GM13977 (cell line): ENCODE measurements around the gene CCDC63.
"Not testable (repeated sequence)": the region's sequence is repeated elsewhere in the genome, so short reads cannot be mapped to it uniquely, and the experiment has no call there.

Experiments used
- DNase-seq: peaks from one replicate; pipeline ENCODE4 v3.0.0; 2012; ENCODE audit warnings: low spot score
- CTCF ChIP-seq: IDR thresholded peaks from 2 replicates; pipeline ENCODE4 v1.5.1; 2012; ENCODE audit warnings: mild to moderate bottlenecking, control low read depth; ENCODE audit not compliant: insufficient read depth; ENCODE audit errors: extremely low read depth, missing control alignments
- in situ Hi-C: fragments of 300-500 bp; cut with MboI; formaldehyde crosslinking; loops from one replicate; pipeline ENCODE4 v1.12.0; 2022; ENCODE audit warnings: low sequenced_read_pairs, low pct_unique_long_range_greater_than_20kb, mixed read lengths, inconsistent platforms; ENCODE audit not compliant: unreplicated experiment

CCDC63 gene

GRCh38 chr12:110943373-110943772 lies 96.6 kb downstream of the CCDC63 start:
- TF ChIP-seq CTCF: no peak
- DNase-seq: no peak
- in situ Hi-C loops: no loop called here

GRCh38 chr12:110948041-110948440 lies 101.3 kb downstream of the CCDC63 start:
- no peak for TF ChIP-seq CTCF
- DNase-seq: no peak
- in situ Hi-C loops: no loop called here

- DNase-seq, in situ Hi-C loops: not testable (repeated sequence)
Observed at GRCh38 chr12:110950466-110950865, 103.7 kb downstream of the CCDC63 start.

DNA sequence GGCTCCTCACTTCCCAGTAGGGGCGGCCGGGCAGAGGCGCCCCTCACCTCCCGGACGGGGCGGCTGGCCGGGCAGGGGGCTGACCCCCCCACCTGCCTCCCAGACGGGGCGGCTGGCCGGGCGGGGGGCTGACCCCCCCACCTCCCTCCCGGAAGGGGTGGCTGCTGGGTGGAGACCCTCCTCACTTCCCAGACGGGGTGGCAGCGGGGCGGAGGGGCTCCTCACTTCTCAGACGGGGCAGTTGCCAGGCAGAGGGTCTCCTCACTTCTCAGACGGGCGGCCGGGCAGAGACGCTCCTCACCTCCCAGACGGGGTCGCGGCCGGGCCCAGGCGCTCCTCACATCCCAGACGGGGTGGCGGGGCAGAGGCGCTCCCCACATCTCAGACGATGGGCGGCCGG lies 104.1 kb downstream of the CCDC63 start:
- in situ Hi-C loops, DNase-seq: not testable (repeated sequence)
